HCT116 (cell line): ENCODE results near the gene CYBA. TPM values are rescaled to one million over a fixed set of nuclear protein-coding genes. Genes with fewer than 3 reads are reported as not detected.

Source experiments
- ATAC-seq: fragments of 200-7000 bp; cut with Tn5 transposase; 2 replicates; pipeline ENCODE4 v1.9.1; 2020; ENCODE audit warnings: mild to moderate bottlenecking, moderate library complexity
- BruUV-seq: library from RNA; stranded (reverse); fragments of 400-500 nt; replicated peaks from 2 replicates; lab custom pipeline; 2021; lab: Mats Ljungman, UMichigan
- CTCF ChIA-PET: fragments of 300-600 bp; sonication (Branson Sonifier 250); formaldehyde crosslinking; loops from one replicate; lab custom pipeline; 2021; ENCODE audit warnings: antibody characterized with exemption; lab: Charles Lee
- POLR2A ChIA-PET: fragments of 300-600, 350-600 bp; sonication (Branson Sonifier 250); formaldehyde crosslinking; loops from one replicate; lab custom pipeline; 2021; ENCODE audit warnings: antibody characterized with exemption; lab: Charles Lee
- RAD21 ChIA-PET, 2 experiments: fragments of 300-600 bp; sonication (Branson Sonifier 250); formaldehyde crosslinking; loops; one replicate each; lab custom pipeline; 2023; ENCODE audit warnings: low total read pairs in 2 of 2; ENCODE audit not compliant: uncharacterized antibody in 2 of 2, unreplicated experiment in 2 of 2, low non-redundant PET in 1 of 2; lab: Charles Lee
- DNase-seq: peaks from one replicate; pipeline ENCODE4 v3.0.0-alpha.2; 2010; ENCODE audit warnings: low read depth, low spot score
- H2AFZ ChIP-seq: fragments of 200-600 bp; shearing (Covaris generic), sonication (generic); 2 replicates; pipeline ENCODE4 v1.6.1; 2017; ENCODE audit warnings: low read depth, mixed run types, mixed read lengths, antibody characterized with exemption, low read length; ENCODE audit not compliant: poor library complexity, severe bottlenecking
- H3K27ac ChIP-seq: 2 replicates; pipeline ENCODE4 v1.5.1; 2012; ENCODE audit warnings: low read depth, low read length
- H3K27me3 ChIP-seq: fragments of 200-600 bp; sonication (generic); 2 replicates; pipeline ENCODE4 v1.6.1; 2016; ENCODE audit warnings: mixed run types, low read length, mixed read lengths; ENCODE audit not compliant: insufficient read depth
- H3K36me3 ChIP-seq, 2 experiments: fragments of 200-500 bp in 1 of 2; fragments of 200-600 bp in 1 of 2; sonication (Bioruptor generic) in 1 of 2; sonication (generic) in 1 of 2; 2 replicates each; pipeline versions ENCODE4 v1.5.1 to v1.6.1; 2014 to 2016; ENCODE audit warnings: low read length in 2 of 2, inconsistent platforms in 1 of 2, mixed read lengths in 1 of 2, mixed run types in 1 of 2; ENCODE audit not compliant: insufficient read depth in 2 of 2, control insufficient read depth in 1 of 2
- H3K4me1 ChIP-seq, 2 experiments: fragments of 200-600 bp in 1 of 2; sonication (generic) in 1 of 2; 2 replicates each; pipeline versions ENCODE4 v1.5.1 to v1.6.1; 2012 to 2017; ENCODE audit warnings: low read length in 2 of 2, inconsistent platforms in 1 of 2, mild to moderate bottlenecking in 1 of 2, mixed read lengths in 1 of 2, mixed run types in 1 of 2, moderate library complexity in 1 of 2; ENCODE audit not compliant: insufficient read depth in 2 of 2, control insufficient read depth in 1 of 2
- H3K4me2 ChIP-seq: fragments of 200-600 bp; sonication (generic); 2 replicates; pipeline ENCODE4 v1.6.1; 2017; ENCODE audit warnings: mixed run types, low read length, mixed read lengths
- H3K4me3 ChIP-seq, 2 experiments: fragments of 200-600 bp in 1 of 2; sonication (generic) in 1 of 2; replicated peaks in 1 of 2; 2 replicates each; pipeline ENCODE4 v1.5.1; 2011 to 2016; ENCODE audit warnings: low read length in 2 of 2, control low read depth in 1 of 2, low read depth in 1 of 2, mild to moderate bottlenecking in 1 of 2, mixed read lengths in 1 of 2, mixed run types in 1 of 2
- H3K79me2 ChIP-seq: fragments of 200-600 bp; sonication (generic); 2 replicates; pipeline ENCODE4 v1.6.1; 2017; ENCODE audit warnings: mild to moderate bottlenecking, mixed run types, low read length, moderate library complexity, mixed read lengths; ENCODE audit not compliant: insufficient read depth
- H3K9ac ChIP-seq: fragments of 200-600 bp; sonication (generic); 2 replicates; pipeline ENCODE4 v1.6.1; 2016; ENCODE audit warnings: low read length, mixed read lengths
- H3K9me2 ChIP-seq: fragments of 200-600 bp; sonication (generic), shearing (Covaris generic); 2 replicates; pipeline ENCODE4 v1.6.1; 2017; ENCODE audit warnings: mixed run types, mild to moderate bottlenecking, moderate library complexity; ENCODE audit not compliant: insufficient read depth
- H3K9me3 ChIP-seq, 2 experiments: fragments of 200-500 bp in 1 of 2; fragments of 200-600 bp in 1 of 2; sonication (Bioruptor generic) in 1 of 2; sonication (generic) in 1 of 2; 2 replicates each; pipeline ENCODE4 v1.6.1; 2014 to 2017; ENCODE audit warnings: low read length in 2 of 2, mixed read lengths in 2 of 2, inconsistent platforms in 1 of 2, low read depth in 1 of 2, mild to moderate bottlenecking in 1 of 2, mixed run types in 1 of 2, moderate library complexity in 1 of 2; ENCODE audit not compliant: control insufficient read depth in 1 of 2, insufficient read depth in 1 of 2
- H4K20me1 ChIP-seq: fragments of 200-600 bp; sonication (generic), shearing (Covaris generic); 2 replicates; pipeline ENCODE4 v1.6.1; 2017; ENCODE audit warnings: mixed run types, mild to moderate bottlenecking, moderate library complexity; ENCODE audit not compliant: insufficient read depth
- CBX3 ChIP-seq: IDR thresholded peaks from 2 replicates; pipeline ENCODE4 v1.6.1; 2012; ENCODE audit warnings: low read depth
- CTCF ChIP-seq, 3 experiments: fragments of 200-600 bp in 1 of 3; sonication (generic) in 1 of 3; IDR thresholded peaks in 2 of 3; conservative IDR thresholded peaks in 1 of 3; 2 replicates each; pipeline ENCODE4 v1.5.1; 2012 to 2017; ENCODE audit warnings: low read depth in 2 of 3, low read length in 2 of 3, antibody characterized with exemption in 1 of 3, borderline replicate concordance in 1 of 3, control low read depth in 1 of 3, mild to moderate bottlenecking in 1 of 3, mixed read lengths in 1 of 3, mixed run types in 1 of 3, moderate library complexity in 1 of 3; ENCODE audit not compliant: insufficient read depth in 1 of 3
- EGR1 ChIP-seq: IDR thresholded peaks from 2 replicates; pipeline ENCODE4 v1.6.1; 2012; ENCODE audit warnings: low read depth
- ELF1 ChIP-seq: IDR thresholded peaks from 2 replicates; pipeline ENCODE4 v1.6.1; 2012; ENCODE audit warnings: low read depth, borderline replicate concordance
- EZH2 ChIP-seq: fragments of 200-600 bp; sonication (generic); IDR thresholded peaks from 2 replicates; pipeline ENCODE4 v1.6.1; 2017; ENCODE audit warnings: antibody characterized with exemption, mixed run types
- EZH2phosphoT487 ChIP-seq: fragments of 200-600 bp; IDR thresholded peaks from 2 replicates; pipeline ENCODE4 v1.6.1; 2018; ENCODE audit warnings: antibody characterized with exemption, borderline replicate concordance
- FOSL1 ChIP-seq: IDR thresholded peaks from 2 replicates; pipeline ENCODE4 v1.6.1; 2012; ENCODE audit warnings: low read depth
- JUND ChIP-seq: IDR thresholded peaks from 2 replicates; pipeline ENCODE4 v1.6.1; 2012
- MAX ChIP-seq: IDR thresholded peaks from 2 replicates; pipeline ENCODE4 v1.6.1; 2012
- POLR2A ChIP-seq: IDR thresholded peaks from 2 replicates; pipeline ENCODE4 v1.7.0; 2011; ENCODE audit warnings: borderline replicate concordance; ENCODE audit not compliant: insufficient read depth, insufficient read length; ENCODE audit errors: extremely low read depth
- POLR2AphosphoS5 ChIP-seq: IDR thresholded peaks from 2 replicates; pipeline ENCODE4 v1.6.1; 2011; ENCODE audit warnings: mild to moderate bottlenecking, low read depth, low read length, moderate library complexity
- REST ChIP-seq: IDR thresholded peaks from 2 replicates; pipeline ENCODE4 v1.6.1; 2012; ENCODE audit warnings: low read depth
- SIN3A ChIP-seq: IDR thresholded peaks from 2 replicates; pipeline ENCODE4 v1.6.1; 2012; ENCODE audit warnings: low read depth
- SP1 ChIP-seq: IDR thresholded peaks from 2 replicates; pipeline ENCODE4 v1.6.1; 2012; ENCODE audit warnings: low read depth
- SRF ChIP-seq: IDR thresholded peaks from 2 replicates; pipeline ENCODE4 v1.6.1; 2012; ENCODE audit warnings: low read depth
- ZFX ChIP-seq: fragments of 450-650 bp; IDR thresholded peaks from 2 replicates; pipeline ENCODE4 v1.6.1; 2017
- ZNF274 ChIP-seq: fragments of 200-500 bp; sonication (Bioruptor generic); IDR thresholded peaks from 2 replicates; pipeline ENCODE4 v1.6.1; 2014; ENCODE audit warnings: mild to moderate bottlenecking, low read depth, low read length, inconsistent platforms
- intact Hi-C: fragments of 100-400 bp; cut with micrococcal nuclease; formaldehyde crosslinking; loops from 2 replicates; pipeline ENCODE4 v1.10.0; 2022
- total RNA-seq: library from RNA; stranded (reverse); gene quantifications from one replicate; pipeline ENCODE4 v1.2.1, GENCODE V29; 2021; ENCODE audit not compliant: unreplicated experiment

The CYBA gene
- total RNA-seq, 1 experiment from 2014 or later, result 321 TPM

- DNase-seq (no peak), ATAC-seq (no peak)
- ChIA-PET CTCF (no interaction called here), POLR2A (no interaction called here), RAD21 (no interaction called here)
- no peak overlapping the region for H3K27ac ChIP-seq
- intact Hi-C loops, result no loop called here
- H3K9ac ChIP-seq, result no peak overlapping the region
- H3K9me3 ChIP-seq, result no peaks in the 10 kb centered on the region
- no peaks in the 10 kb centered on the region for H3K27me3 ChIP-seq
- H3K4me2 ChIP-seq, result no peak overlapping the region
- peaks cover 32 to 50% of the 10 kb centered on the region in 2 experiments; a peak in 3 of 4 replicates for H3K36me3 ChIP-seq
- TF ChIP-seq EZH2 (no peak), JUND (no peak), ZFX (no peak), REST (no peak), CBX3 (no peak), POLR2AphosphoS5 (no peak), FOSL1 (no peak), MAX (no peak), EZH2phosphoT487 (no peak), POLR2A (no peak), ZNF274 (no peak), SIN3A (no peak), SP1 (no peak), SRF (no peak), EGR1 (no peak), ELF1 (no peak), CTCF (IDR thresholded peaks at IDR 0.05 in 2 of 3, conservative IDR thresholded peaks at IDR 0.05 in 1 of 3; ENCODE audit: borderline replicate concordance in 1 of 3, insufficient read depth in 1 of 3, low read depth in 2 of 3, low read length in 2 of 3) (no peak)
- H3K79me2 ChIP-seq, result peaks cover 28% of the 10 kb centered on the region; the same call in 1 of the 2 replicates
- BruUV-seq, result no TSS peak
- H3K9me2 ChIP-seq, result no peaks in the 10 kb centered on the region
- no peak overlapping the region for H2AFZ ChIP-seq
- H3K4me3 ChIP-seq, result no peak overlapping the region
- no peaks in the 10 kb centered on the region for H3K4me1 ChIP-seq
- H4K20me1 ChIP-seq, result no peaks in the 10 kb centered on the region
These were observed 44.6 kb downstream of the CYBA start for GRCh38 chr16:88606148-88606757.
